ENCODE results near the gene HRAS.

HRAS gene

GRCh38 chr11:491358-491757, 44.0 kb downstream of the HRAS start:
- no peak for DNase-seq

- no peak for DNase-seq
These were observed 44.5 kb downstream of the HRAS start for GRCh38 chr11:490930-491260.

- DNase-seq, result no peak
These were observed 45.0 kb downstream of the HRAS start for GRCh38 chr11:490186-490929.

- DNase-seq, result no peak
These were observed 45.7 kb downstream of the HRAS start for GRCh38 chr11:489610-490185.

- no peak for DNase-seq
These were observed 46.4 kb downstream of the HRAS start for GRCh38 chr11:488992-489391.

GRCh38 chr11:488579-488978, 46.8 kb downstream of the HRAS start:
- DNase-seq, result no peak

- DNase-seq, result no peak
These were observed 47.3 kb downstream of the HRAS start for GRCh38 chr11:488062-488461.

GRCh38 chr11:487571-488021, 47.8 kb downstream of the HRAS start:
- no peak for DNase-seq

- no peak for DNase-seq
These were observed 49.2 kb downstream of the HRAS start for GRCh38 chr11:486189-486588.

GRCh38 chr11:484616-485015, 50.8 kb downstream of the HRAS start:
- DNase-seq, result no peak
